ACHN (cell line): ENCODE data around the gene TCEAL8.

Experiments
- DNase-seq: peaks from one replicate; pipeline ENCODE4 v3.0.0-alpha.2; 2015
- in situ Hi-C: cut with HindIII; loops from 2 replicates; pipeline ENCODE4 v1.10.0; 2017; ENCODE audit warnings: low sequenced_read_pairs, low pct_ligation_motif_present, low pct_unique_long_range_greater_than_20kb

The TCEAL8 gene

GRCh38 chrX:103220511-103221323, 34.2 kb downstream of the TCEAL8 start:
- in situ Hi-C loops = no loop called here
- DNase-seq = no peak

- DNase-seq = no peak
- in situ Hi-C loops = no loop called here
Measured at GRCh38 chrX:103215425-103215991, 39.4 kb downstream of the TCEAL8 start.

- peak; percentile 61 for DNase-seq
- in situ Hi-C loops = no loop called here
Measured at GRCh38 chrX:103214870-103215424, 40.0 kb downstream of the TCEAL8 start, which contains the start of gene BEX4. TSS of gene BEX4 (plus strand) at chrX:103215108. CDS start at chrX:103216154, 1,046 bp downstream.

- in situ Hi-C loops = no loop called here
- DNase-seq = no peak
Measured at GRCh38 chrX:103212749-103213457, 42.1 kb downstream of the TCEAL8 start.

GRCh38 chrX:103211012-103211715, 43.8 kb downstream of the TCEAL8 start:
- DNase-seq = peak; percentile 30
- in situ Hi-C loops = no loop called here

GRCh38 chrX:103210056-103210455, 44.9 kb downstream of the TCEAL8 start:
- DNase-seq = no peak
- in situ Hi-C loops = no loop called here
